Nephron (organoid): Measurements from ENCODE around the gene SLC25A46.
A peak's percentile ranks its signal among the peaks of the same experiment; 100 is the strongest.

Experiments
- H3K27ac Mint-ChIP-seq, 3 experiments: 2 replicates each; pipeline ENCODE4 v1.8.0; 2020; ENCODE audit warnings: mixed read lengths in 3 of 3, mild to moderate bottlenecking in 2 of 3, moderate library complexity in 1 of 3
- H3K27me3 Mint-ChIP-seq: 2 replicates; pipeline ENCODE4 v1.8.0; 2021; ENCODE audit warnings: low read depth, mild to moderate bottlenecking, moderate library complexity, mixed read lengths
- H3K36me3 Mint-ChIP-seq: 2 replicates; pipeline ENCODE4 v1.8.0; 2020; ENCODE audit warnings: low read depth, mixed read lengths
- H3K4me1 Mint-ChIP-seq: 2 replicates; pipeline ENCODE4 v1.8.0; 2020; ENCODE audit warnings: mixed read lengths
- H3K4me3 Mint-ChIP-seq, 3 experiments: 2 replicates each; pipeline ENCODE4 v1.8.0; 2020; ENCODE audit warnings: mild to moderate bottlenecking in 3 of 3, mixed read lengths in 3 of 3, moderate library complexity in 2 of 3
- H3K9me3 Mint-ChIP-seq: 2 replicates; pipeline ENCODE4 v1.8.0; 2020; ENCODE audit warnings: mixed read lengths
- CTCF ChIP-seq, 3 experiments: fragments of 200-600 bp; sonication (generic); IDR thresholded peaks; one replicate each; pipeline ENCODE4 v1.5.0; 2021; ENCODE audit warnings: antibody characterized with exemption in 3 of 3; ENCODE audit not compliant: unreplicated experiment in 3 of 3

The SLC25A46 gene

GRCh38 chr5:110802998-110803397 lies 64.2 kb downstream of the SLC25A46 start:
- no peaks in the 10 kb centered on the region for H3K36me3 Mint-ChIP-seq
- no peak overlapping the region for H3K4me3 Mint-ChIP-seq
- no peaks in the 10 kb centered on the region for H3K27me3 Mint-ChIP-seq
- H3K4me1 Mint-ChIP-seq = peaks cover 12% of the 10 kb centered on the region
- TF ChIP-seq CTCF (IDR thresholded peaks at IDR 0.05; ENCODE audit: unreplicated experiment in 3 of 3) = no peak
- H3K9me3 Mint-ChIP-seq = peaks cover 24% of the 10 kb centered on the region
- no peak overlapping the region for H3K27ac Mint-ChIP-seq

GRCh38 chr5:110803467-110804326 lies 64.9 kb downstream of the SLC25A46 start:
- Mint-ChIP-seq H3K4me1 (peaks cover 12% of the 10 kb centered on the region), H3K36me3 (no peaks in the 10 kb centered on the region), H3K27ac (no peak overlapping the region), H3K4me3 (no peak overlapping the region), H3K27me3 (no peaks in the 10 kb centered on the region), H3K9me3 (peaks cover 24% of the 10 kb centered on the region)
- no peak for TF ChIP-seq CTCF (IDR thresholded peaks at IDR 0.05; ENCODE audit: unreplicated experiment in 3 of 3)

GRCh38 chr5:110807169-110807568 lies 68.4 kb downstream of the SLC25A46 start:
- Mint-ChIP-seq H3K4me3 (no peak overlapping the region), H3K27ac (peak overlapping the region; percentile 15 to 41 (median 16)), H3K9me3 (peaks cover 20% of the 10 kb centered on the region), H3K27me3 (peaks cover 5% of the 10 kb centered on the region), H3K36me3 (no peaks in the 10 kb centered on the region), H3K4me1 (peaks cover 12% of the 10 kb centered on the region)
- no peak for TF ChIP-seq CTCF (IDR thresholded peaks at IDR 0.05; ENCODE audit: unreplicated experiment in 3 of 3)

- Mint-ChIP-seq H3K27me3 (peaks cover 8% of the 10 kb centered on the region), H3K4me3 (no peak overlapping the region), H3K27ac (no peak overlapping the region), H3K36me3 (no peaks in the 10 kb centered on the region), H3K4me1 (peaks cover 12% of the 10 kb centered on the region), H3K9me3 (peaks cover 18% of the 10 kb centered on the region)
- no peak for TF ChIP-seq CTCF (IDR thresholded peaks at IDR 0.05; ENCODE audit: unreplicated experiment in 3 of 3)
Measured at GRCh38 chr5:110809006-110809405, 70.2 kb downstream of the SLC25A46 start.
